DND-41 (cell line): ENCODE data around the gene CYB5R4.
"Not testable (repeated sequence)": the region's sequence is repeated elsewhere in the genome, so short reads cannot be mapped to it uniquely, and the experiment has no call there.

Experiments
- ATAC-seq: fragments of 200-7000 bp; cut with Tn5 transposase; 3 replicates; pipeline ENCODE4 v1.9.1; 2021; ENCODE audit warnings: low read depth; ENCODE audit not compliant: insufficient read depth
- DNase-seq: peaks from one replicate; pipeline ENCODE4 v3.0.0-alpha.2; 2020
- H2AFZ ChIP-seq: 2 replicates; pipeline ENCODE4 v1.6.0; 2012; ENCODE audit warnings: low read depth, low read length
- H3K27ac ChIP-seq: 2 replicates; pipeline ENCODE4 v1.5.1; 2012; ENCODE audit warnings: low read length, inconsistent platforms
- H3K27me3 ChIP-seq: fragments of 200-600 bp; sonication (generic); 2 replicates; pipeline ENCODE4 v1.6.0; 2012; ENCODE audit warnings: low read length, mild to moderate bottlenecking, inconsistent platforms; ENCODE audit not compliant: insufficient read depth, poor library complexity
- H3K36me3 ChIP-seq: 2 replicates; pipeline ENCODE4 v1.5.1; 2012; ENCODE audit warnings: low read length, inconsistent platforms; ENCODE audit not compliant: insufficient read depth
- H3K4me1 ChIP-seq: 2 replicates; pipeline ENCODE4 v1.5.1; 2012; ENCODE audit warnings: mild to moderate bottlenecking, low read length; ENCODE audit not compliant: insufficient read depth
- H3K4me2 ChIP-seq: 2 replicates; pipeline ENCODE4 v1.6.0; 2012; ENCODE audit warnings: mild to moderate bottlenecking, moderate library complexity, low read length, inconsistent platforms; ENCODE audit not compliant: insufficient read depth
- H3K4me3 ChIP-seq, 2 experiments: fragments of 200-600 bp in 1 of 2; shearing (Covaris generic) in 1 of 2; 2 replicates each; pipeline ENCODE4 v1.5.1; 2012 to 2016; ENCODE audit warnings: inconsistent platforms in 2 of 2, low read length in 2 of 2, mild to moderate bottlenecking in 2 of 2, low read depth in 1 of 2, moderate library complexity in 1 of 2
- H3K79me2 ChIP-seq: 2 replicates; pipeline ENCODE4 v1.6.0; 2012; ENCODE audit warnings: low read length, inconsistent platforms; ENCODE audit not compliant: insufficient read depth
- H3K9ac ChIP-seq: 2 replicates; pipeline ENCODE4 v1.6.0; 2012; ENCODE audit warnings: low read depth, mild to moderate bottlenecking, inconsistent platforms, low read length, moderate library complexity
- H3K9me3 ChIP-seq: 2 replicates; pipeline ENCODE4 v1.5.1; 2012; ENCODE audit warnings: low read length, moderate library complexity, mild to moderate bottlenecking, inconsistent platforms; ENCODE audit not compliant: insufficient read depth, severe bottlenecking
- H4K20me1 ChIP-seq: 2 replicates; pipeline ENCODE4 v1.6.0; 2012; ENCODE audit warnings: low read length; ENCODE audit not compliant: insufficient read depth
- EZH2 ChIP-seq: IDR thresholded peaks from 3 replicates; pipeline ENCODE4 v1.6.1; 2012; ENCODE audit warnings: borderline replicate concordance, low read depth, mild to moderate bottlenecking, moderate library complexity, low read length, inconsistent platforms; ENCODE audit not compliant: severe bottlenecking
- TF ChIP-seq, protein P1 (sequence below): IDR thresholded peaks from 2 replicates; pipeline ENCODE4 v1.5.1; 2012; ENCODE audit warnings: borderline replicate concordance, low read length, moderate library complexity, mild to moderate bottlenecking; ENCODE audit not compliant: poor library complexity, severe bottlenecking; ENCODE audit errors: extremely low read depth

The CYB5R4 gene

DNA sequence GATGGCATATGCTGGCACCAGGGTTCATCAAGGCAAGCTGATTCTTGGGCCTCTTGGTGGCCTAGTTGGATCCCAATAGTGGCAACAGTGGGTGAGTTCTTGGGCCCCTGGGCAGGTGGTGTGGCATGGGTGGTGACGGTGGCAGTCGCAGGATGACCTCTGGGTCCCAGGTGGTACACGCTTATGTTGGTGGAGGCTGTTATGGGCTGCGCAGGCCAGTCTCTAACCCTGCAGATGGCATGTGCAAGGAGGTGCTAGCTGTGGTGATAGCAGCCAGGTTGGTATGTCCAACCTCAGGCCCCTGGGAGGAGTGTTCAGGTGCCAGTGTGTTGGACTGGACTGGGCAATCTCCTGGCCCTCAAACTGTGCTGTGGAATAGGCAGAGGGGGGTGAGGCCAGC lies 46.2 kb downstream of the CYB5R4 start:
- Histone ChIP-seq H2AFZ (no peak overlapping the region), H4K20me1 (peaks cover 10% of the 10 kb centered on the region), H3K79me2 (peaks cover 23% of the 10 kb centered on the region), H3K4me1 (peaks cover 10% of the 10 kb centered on the region; the same call in 1 of the 2 replicates), H3K9me3 (peaks cover 7% of the 10 kb centered on the region), H3K36me3 (no peaks in the 10 kb centered on the region; the same call in 1 of the 2 replicates), H3K4me3 (no peak overlapping the region), H3K9ac (no peak overlapping the region), H3K4me2 (no peak overlapping the region), H3K27ac (no peak overlapping the region; the same call in 1 of the 2 replicates), H3K27me3 (no peaks in the 10 kb centered on the region)
- TF ChIP-seq, protein P1, sequence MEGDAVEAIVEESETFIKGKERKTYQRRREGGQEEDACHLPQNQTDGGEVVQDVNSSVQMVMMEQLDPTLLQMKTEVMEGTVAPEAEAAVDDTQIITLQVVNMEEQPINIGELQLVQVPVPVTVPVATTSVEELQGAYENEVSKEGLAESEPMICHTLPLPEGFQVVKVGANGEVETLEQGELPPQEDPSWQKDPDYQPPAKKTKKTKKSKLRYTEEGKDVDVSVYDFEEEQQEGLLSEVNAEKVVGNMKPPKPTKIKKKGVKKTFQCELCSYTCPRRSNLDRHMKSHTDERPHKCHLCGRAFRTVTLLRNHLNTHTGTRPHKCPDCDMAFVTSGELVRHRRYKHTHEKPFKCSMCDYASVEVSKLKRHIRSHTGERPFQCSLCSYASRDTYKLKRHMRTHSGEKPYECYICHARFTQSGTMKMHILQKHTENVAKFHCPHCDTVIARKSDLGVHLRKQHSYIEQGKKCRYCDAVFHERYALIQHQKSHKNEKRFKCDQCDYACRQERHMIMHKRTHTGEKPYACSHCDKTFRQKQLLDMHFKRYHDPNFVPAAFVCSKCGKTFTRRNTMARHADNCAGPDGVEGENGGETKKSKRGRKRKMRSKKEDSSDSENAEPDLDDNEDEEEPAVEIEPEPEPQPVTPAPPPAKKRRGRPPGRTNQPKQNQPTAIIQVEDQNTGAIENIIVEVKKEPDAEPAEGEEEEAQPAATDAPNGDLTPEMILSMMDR: no peak
- no peak for TF ChIP-seq EZH2
- ATAC-seq (no peak), DNase-seq (no peak)

- not testable (repeated sequence) for H3K27me3 ChIP-seq, ATAC-seq, H3K4me2 ChIP-seq, H3K4me3 ChIP-seq, H3K36me3 ChIP-seq, H3K27ac ChIP-seq, H3K9me3 ChIP-seq, H2AFZ ChIP-seq, H3K9ac ChIP-seq, DNase-seq, H4K20me1 ChIP-seq
- Histone ChIP-seq H3K79me2 (peaks cover 17% of the 10 kb centered on the region), H3K4me1 (peaks cover 10% of the 10 kb centered on the region; the same call in 1 of the 2 replicates)
These were observed 48.3 kb downstream of the CYB5R4 start for GRCh38 chr6:83907623-83908390.

GRCh38 chr6:83908813-83909212 lies 49.3 kb downstream of the CYB5R4 start:
- Histone ChIP-seq H3K9me3 (peaks cover 7% of the 10 kb centered on the region), H3K27me3 (no peaks in the 10 kb centered on the region), H4K20me1 (peaks cover 10% of the 10 kb centered on the region), H3K4me1 (peaks cover 10% of the 10 kb centered on the region; the same call in 1 of the 2 replicates), H3K9ac (no peak overlapping the region), H3K4me2 (no peak overlapping the region), H3K4me3 (no peak overlapping the region), H3K79me2 (peaks cover 17% of the 10 kb centered on the region), H3K36me3 (no peaks in the 10 kb centered on the region), H2AFZ (no peak overlapping the region), H3K27ac (no peak overlapping the region)
- TF ChIP-seq, protein P1: no peak
- TF ChIP-seq EZH2: no peak
- no peak for DNase-seq
- no peak for ATAC-seq

DNA sequence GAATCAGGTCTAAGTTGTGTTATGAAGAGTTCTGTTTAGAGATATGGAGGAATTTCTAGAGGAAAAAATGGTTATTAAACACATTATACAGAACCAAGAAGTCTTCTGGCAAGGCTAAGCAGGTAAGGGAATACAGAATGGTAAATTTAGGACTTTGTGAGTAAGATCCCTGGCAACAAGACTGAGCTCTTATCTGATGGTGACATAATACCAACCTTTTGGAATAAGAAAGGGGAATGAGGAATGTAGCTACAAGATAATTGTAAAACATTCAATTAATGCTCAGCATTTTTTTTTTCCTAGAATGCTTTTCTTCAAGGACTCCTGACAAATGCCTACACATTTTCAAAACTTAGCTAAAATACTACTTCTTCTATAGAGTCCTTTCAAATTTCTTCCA lies 51.8 kb downstream of the CYB5R4 start:
- Histone ChIP-seq H3K4me2 (no peak overlapping the region), H3K4me1 (peaks cover 10% of the 10 kb centered on the region; the same call in 1 of the 2 replicates), H4K20me1 (0 out of 2 replicates have a peak, but pooled peaks cover 3% of the 10 kb centered on the region), H3K4me3 (no peak overlapping the region), H3K27me3 (no peaks in the 10 kb centered on the region), H3K36me3 (no peaks in the 10 kb centered on the region), H3K27ac (no peak overlapping the region), H3K79me2 (peaks cover 1% of the 10 kb centered on the region; the same call in 1 of the 2 replicates), H2AFZ (no peak overlapping the region), H3K9me3 (no peaks in the 10 kb centered on the region), H3K9ac (no peak overlapping the region)
- TF ChIP-seq, protein P1: no peak
- no peak for TF ChIP-seq EZH2
- DNase-seq (no peak), ATAC-seq (no peak)
